BE2C (cell line): Measurements from ENCODE around the gene HHIPL1.
A peak's percentile ranks its signal among the peaks of the same experiment; 100 is the strongest.

Source experiments
- DNase-seq: peaks from one replicate; pipeline ENCODE4 v3.0.0-alpha.2; 2020
- H3K27me3 ChIP-seq: fragments of 250-450 bp; sonication (Bioruptor Pico); 2 replicates; pipeline ENCODE4 v1.5.1; 2020; ENCODE audit warnings: mild to moderate bottlenecking
- H3K36me3 ChIP-seq: fragments of 250-450 bp; sonication (Bioruptor Pico); 2 replicates; pipeline ENCODE4 v1.5.1; 2020; ENCODE audit warnings: mild to moderate bottlenecking
- H3K4me1 ChIP-seq: fragments of 250-450 bp; sonication (Bioruptor Pico); 2 replicates; pipeline ENCODE4 v1.5.1; 2020
- H3K4me3 ChIP-seq: 2 replicates; pipeline ENCODE4 v1.5.1; 2011; ENCODE audit warnings: low read depth, low read length
- H3K9me3 ChIP-seq: fragments of 250-450 bp; sonication (Bioruptor Pico); 2 replicates; pipeline ENCODE4 v1.5.1; 2020
- CTCF ChIP-seq: IDR thresholded peaks from 2 replicates; pipeline ENCODE4 v1.5.1; 2012; ENCODE audit warnings: mild to moderate bottlenecking, low read depth, low read length

The HHIPL1 gene

GRCh38 chr14:99606359-99606758, 38.6 kb upstream of the HHIPL1 start:
- peaks cover 1% of the 10 kb centered on the region for H3K36me3 ChIP-seq
- H3K4me1 ChIP-seq, result peaks cover 10% of the 10 kb centered on the region; the same call in 1 of the 2 replicates
- no peak for TF ChIP-seq CTCF
- H3K27me3 ChIP-seq, result no peaks in the 10 kb centered on the region
- no peak for DNase-seq
- no peaks in the 10 kb centered on the region for H3K9me3 ChIP-seq
- no peak overlapping the region for H3K4me3 ChIP-seq

- no peaks in the 10 kb centered on the region for H3K27me3 ChIP-seq
- TF ChIP-seq CTCF, result no peak
- no peak for DNase-seq
- H3K36me3 ChIP-seq, result no peaks in the 10 kb centered on the region
- H3K4me1 ChIP-seq, result peaks cover 15% of the 10 kb centered on the region; the same call in 1 of the 2 replicates
- H3K9me3 ChIP-seq, result no peaks in the 10 kb centered on the region
- H3K4me3 ChIP-seq, result no peak overlapping the region
Observed at GRCh38 chr14:99608591-99608990, 36.3 kb upstream of the HHIPL1 start.

- peak; percentile 70 for DNase-seq
- Histone ChIP-seq H3K4me3 (no peak overlapping the region), H3K27me3 (no peaks in the 10 kb centered on the region), H3K9me3 (no peaks in the 10 kb centered on the region), H3K4me1 (peaks cover 15% of the 10 kb centered on the region; the same call in 1 of the 2 replicates), H3K36me3 (no peaks in the 10 kb centered on the region)
- peak; percentile 71 for TF ChIP-seq CTCF
Observed at GRCh38 chr14:99609245-99610170, 35.4 kb upstream of the HHIPL1 start.

GRCh38 chr14:99611646-99612045, 33.3 kb upstream of the HHIPL1 start:
- peaks cover 6% of the 10 kb centered on the region; the same call in 1 of the 2 replicates for H3K4me1 ChIP-seq
- H3K36me3 ChIP-seq, result no peaks in the 10 kb centered on the region
- no peaks in the 10 kb centered on the region for H3K9me3 ChIP-seq
- no peak overlapping the region for H3K4me3 ChIP-seq
- H3K27me3 ChIP-seq, result no peaks in the 10 kb centered on the region
- no peak for DNase-seq
- TF ChIP-seq CTCF, result no peak

- Histone ChIP-seq H3K9me3 (no peaks in the 10 kb centered on the region), H3K4me3 (no peak overlapping the region), H3K4me1 (peaks cover 6% of the 10 kb centered on the region; the same call in 1 of the 2 replicates), H3K36me3 (no peaks in the 10 kb centered on the region), H3K27me3 (no peaks in the 10 kb centered on the region)
- DNase-seq, result no peak
- TF ChIP-seq CTCF, result no peak
Observed at GRCh38 chr14:99612071-99612737, 32.7 kb upstream of the HHIPL1 start.
